Sciatic nerve (tissue), 2 donors: ENCODE measurements around the gene COL25A1. TPM values are rescaled to one million over a fixed set of nuclear protein-coding genes. Genes with fewer than 3 reads are reported as not detected.
"Not testable (repeated sequence)": the region's sequence is repeated elsewhere in the genome, so short reads cannot be mapped to it uniquely, and the experiment has no call there.

Experiments
- ATAC-seq: fragments of 200-7000 bp; cut with Tn5 transposase; one replicate; pipeline ENCODE4 v1.9.1; 2020; ENCODE audit warnings: mild to moderate bottlenecking, moderate library complexity
- DNase-seq: peaks from one replicate; pipeline ENCODE4 v3.0.0-alpha.2; 2020; ENCODE audit warnings: low spot score
- intact Hi-C: fragments of 100-400 bp; cut with DNase I; formaldehyde crosslinking; loops from one replicate; pipeline ENCODE4 v1.14.2; 2022
- total RNA-seq: library from RNA; stranded (reverse); fragmentation: NEBNext Ultra II Directional; extraction: Animal tissue kit (Norgen Biotek cat#: 25700); gene quantifications from one replicate; pipeline ENCODE4 v1.2.1, GENCODE V29; 2021
- donor health status: DM: no; HTN: no; CAD: no.
- donor health status: DM: no; HTN: no; CAD: no.

COL25A1 gene
- total RNA-seq, 1 donor from 2014 or later: 6.2 TPM

DNA sequence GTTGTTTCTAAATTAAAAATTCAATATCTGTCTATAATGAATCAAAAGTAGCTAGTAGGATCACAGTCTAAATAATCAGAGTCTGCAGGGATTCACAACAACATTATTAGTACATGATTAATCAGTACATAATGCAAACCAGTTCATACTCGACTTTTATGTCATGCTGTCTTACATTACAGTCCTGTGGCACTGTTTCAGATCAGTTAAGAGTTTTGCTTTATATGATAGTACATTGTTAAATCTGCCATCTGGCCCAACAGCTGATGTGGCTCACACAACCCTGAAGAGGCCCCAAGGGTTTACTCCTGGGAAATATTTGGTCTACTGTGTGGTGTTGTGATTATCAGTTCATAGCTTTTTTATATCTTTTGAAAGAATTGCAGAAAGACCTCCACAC is 292.5 kb downstream of the COL25A1 start:
- DNase-seq (no peak), ATAC-seq (no peak)
- intact Hi-C loops: no loop called here

DNA sequence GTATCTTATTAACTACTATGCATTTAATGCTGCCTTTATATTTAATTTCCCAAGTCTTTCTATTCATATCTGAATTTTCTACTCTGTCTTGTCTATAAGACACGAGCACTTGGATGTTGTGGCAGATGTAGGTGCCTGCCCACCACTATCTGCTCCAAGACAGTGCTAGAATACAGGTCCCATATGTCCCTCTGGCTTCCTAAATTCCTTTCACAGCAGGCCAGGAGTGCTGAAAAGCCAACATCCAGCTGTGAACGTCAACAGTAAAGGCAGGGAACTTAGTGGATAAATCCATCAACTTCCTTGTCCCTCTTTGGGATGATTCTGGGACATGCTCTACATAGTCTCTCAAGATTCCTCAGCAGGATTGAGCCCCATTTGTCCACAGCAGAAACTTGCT is 294.5 kb downstream of the COL25A1 start:
- intact Hi-C loops: no loop called here
- ATAC-seq: no peak
- DNase-seq: no peak

DNA sequence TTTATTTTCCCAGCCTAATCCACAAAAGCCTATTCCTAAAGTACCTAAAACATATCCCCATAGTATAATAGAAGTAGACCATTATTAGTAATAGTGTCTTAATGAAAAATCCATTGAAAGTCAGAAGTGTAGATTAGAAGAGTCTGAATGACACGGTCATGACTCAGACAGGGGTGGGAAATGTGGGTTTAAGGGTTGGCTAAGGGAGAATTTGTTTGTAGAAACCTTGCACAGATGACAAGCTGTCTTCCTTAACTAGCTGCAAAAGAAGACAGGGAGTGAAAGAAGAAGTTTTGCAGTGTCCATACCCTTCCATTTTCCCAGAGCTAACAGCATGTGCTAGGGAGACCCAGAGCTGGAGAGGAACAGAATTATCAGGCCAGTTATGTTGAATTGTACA is 296.9 kb downstream of the COL25A1 start:
- intact Hi-C loops: no loop called here
- ATAC-seq (no peak), DNase-seq (no peak)

DNA sequence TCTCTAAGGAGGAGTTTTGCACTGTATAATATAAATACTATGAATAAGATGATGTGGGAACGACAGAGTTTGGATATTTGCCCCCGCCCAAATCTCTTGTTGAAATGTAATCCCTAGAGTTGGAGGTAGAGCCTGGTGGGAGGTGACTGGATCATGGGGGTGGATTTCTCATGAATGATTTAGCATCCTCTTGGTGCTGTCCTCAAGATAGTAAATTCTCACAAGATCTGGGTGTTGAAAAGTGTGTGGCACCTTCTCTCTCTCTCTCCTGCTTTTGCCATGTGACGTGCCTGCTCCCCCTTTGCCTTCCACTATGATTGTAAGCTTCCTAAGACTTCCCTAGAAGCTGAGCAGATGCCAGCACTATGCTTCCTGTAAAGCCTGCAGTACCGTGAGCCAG is 298.0 kb downstream of the COL25A1 start:
- intact Hi-C loops: no loop called here
- ATAC-seq (no peak), DNase-seq (no peak)

DNA sequence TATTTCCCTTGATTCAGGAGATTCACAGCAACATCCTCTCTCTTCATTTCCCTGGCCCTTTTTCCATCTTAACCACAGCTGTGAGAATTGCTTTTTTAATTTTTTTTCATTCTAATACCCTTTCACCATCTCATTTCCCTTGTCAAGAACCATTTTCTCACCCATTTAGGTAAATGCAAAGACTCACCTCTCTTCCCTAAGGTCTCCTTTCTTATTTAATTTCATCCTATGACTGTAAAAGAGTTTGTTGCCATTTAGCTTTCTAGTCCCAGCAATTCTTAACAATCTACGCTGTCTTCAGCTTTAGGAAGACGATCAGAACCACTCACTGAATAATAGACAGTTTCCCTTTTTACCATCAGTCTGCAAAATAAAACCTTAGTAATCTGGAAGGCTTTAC is 298.5 kb downstream of the COL25A1 start:
- intact Hi-C loops: no loop called here
- no peak for ATAC-seq

DNA sequence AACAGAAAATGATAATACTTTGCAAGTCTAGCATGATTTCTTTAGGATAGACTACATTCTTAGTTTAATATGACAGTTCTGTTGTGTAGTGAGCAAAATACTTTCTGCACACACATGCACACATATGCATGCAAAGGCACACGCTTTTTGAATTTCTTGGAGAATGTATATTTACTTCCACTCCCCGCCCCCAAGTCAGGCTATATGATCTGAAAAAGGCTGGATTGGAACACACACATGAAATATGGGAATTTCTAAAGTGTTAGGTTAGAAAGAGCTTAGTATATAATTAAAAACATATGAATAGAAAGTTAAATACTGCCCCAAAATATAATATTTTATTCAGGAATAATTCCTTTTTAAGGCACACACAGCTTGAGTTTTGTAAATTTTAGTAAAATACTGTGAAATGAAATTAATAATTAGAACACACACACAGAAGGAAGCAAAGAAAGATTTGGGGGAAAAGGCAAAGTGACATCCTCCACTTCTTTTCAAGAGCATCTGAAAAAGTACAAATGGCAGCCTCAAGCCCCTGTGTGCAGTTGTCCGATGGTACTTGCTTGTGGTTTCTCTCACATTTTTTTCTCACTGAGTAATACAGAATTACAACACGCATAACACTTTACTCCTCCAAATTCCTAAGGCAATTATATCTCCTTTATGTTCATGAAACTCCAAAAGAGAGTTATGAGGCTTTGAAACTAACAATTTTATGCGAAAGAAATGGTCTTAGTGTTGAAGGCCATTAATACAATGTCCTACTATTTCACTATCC is 310.7 kb downstream of the COL25A1 start:
- ATAC-seq (no peak), DNase-seq (no peak)
- intact Hi-C loops: no loop called here

More for the DNA sequence above, 298.5 kb downstream of the COL25A1 start:
- no peak for DNase-seq

DNA sequence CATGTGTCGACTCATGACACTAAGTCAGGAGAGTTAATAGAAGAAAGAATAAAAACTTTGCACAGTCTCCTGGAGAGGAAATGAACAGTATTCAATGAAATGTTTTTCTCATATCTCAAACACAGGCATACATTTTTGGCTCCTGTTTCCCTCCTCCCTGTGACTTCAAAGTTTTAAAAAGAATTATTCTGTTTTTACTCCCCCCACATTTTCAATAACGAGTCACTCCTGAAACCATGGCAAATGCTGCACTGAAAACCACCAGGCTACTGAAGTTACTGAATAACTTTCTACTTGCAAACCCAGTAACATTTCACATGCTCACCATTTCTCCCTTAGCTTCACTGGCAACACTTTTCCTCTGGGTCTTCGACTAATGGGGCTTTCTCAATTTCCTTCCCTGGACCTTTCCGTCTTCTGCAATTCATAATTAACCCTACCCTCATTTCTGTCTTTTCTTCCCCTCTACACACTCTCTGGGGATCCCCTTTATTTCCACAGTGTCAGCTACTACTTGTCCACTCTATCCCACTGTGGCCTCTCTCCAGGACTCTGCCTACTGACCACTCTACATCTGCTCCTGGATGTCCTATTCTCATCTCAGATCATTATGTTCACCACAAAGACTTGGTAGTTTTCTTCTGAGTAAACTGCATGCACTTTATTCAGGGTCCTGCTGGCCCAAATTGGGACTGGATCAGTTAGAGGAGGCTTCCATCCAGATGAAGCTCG is 313.8 kb downstream of the COL25A1 start:
- intact Hi-C loops: no loop called here

DNA sequence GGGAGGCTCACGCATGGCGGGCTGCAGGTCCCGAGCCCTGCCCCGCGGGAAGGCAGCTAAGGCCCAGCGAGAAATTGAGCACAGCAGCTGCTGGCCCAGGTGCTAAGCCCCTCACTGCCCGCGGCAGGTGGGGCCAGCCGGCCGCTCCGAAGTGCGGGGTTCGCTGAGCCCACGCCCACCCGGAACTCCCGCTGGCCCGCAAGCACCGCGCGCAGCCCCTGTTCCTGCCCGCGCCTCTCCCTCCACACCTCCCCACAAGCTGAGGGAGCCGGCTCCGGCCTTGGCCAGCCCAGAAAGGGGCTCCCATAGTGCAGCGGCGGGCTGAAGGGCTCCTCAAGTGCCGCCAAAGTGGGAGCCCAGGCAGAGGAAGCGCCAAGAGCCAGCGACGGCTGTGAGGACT is 318.0 kb downstream of the COL25A1 start:
- intact Hi-C loops, DNase-seq, ATAC-seq: not testable (repeated sequence)

More for the DNA sequence above, 313.8 kb downstream of the COL25A1 start:
- DNase-seq (no peak), ATAC-seq (no peak)

DNA sequence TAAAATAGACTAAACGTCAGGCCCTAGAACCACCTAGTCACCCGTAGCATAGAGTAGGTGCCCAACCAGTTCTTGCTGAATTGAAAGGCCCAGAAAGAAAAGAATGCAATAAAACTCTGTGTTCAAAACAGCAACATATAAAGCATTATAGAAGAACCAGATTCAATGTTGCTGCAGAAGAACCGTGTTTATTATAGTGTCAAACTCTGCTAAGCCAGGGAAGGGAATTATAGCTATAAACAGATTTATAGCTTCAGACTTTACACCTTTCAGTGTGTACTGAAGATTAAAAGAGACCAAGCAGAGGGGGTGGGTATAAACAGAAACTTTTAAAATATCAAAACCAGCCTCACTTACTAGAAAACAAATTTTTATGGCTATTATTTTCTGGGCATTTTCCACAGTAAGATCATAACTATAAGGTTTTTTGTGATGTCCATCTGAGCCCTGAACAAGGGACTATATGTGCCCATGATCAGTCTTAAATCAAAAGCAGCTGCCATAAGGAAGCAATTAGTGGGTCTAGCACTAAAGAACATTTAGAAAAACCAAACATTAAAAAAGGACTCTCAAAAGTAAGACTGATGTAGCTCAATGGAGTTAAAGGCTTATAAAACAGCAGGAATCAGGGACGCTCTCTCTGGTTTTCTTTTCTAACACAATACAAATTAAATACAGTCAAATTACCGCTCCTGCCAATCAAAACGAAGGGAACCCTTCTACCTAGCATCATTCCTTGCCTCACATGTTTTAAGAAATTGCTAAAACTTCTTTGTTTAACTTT is 319.9 kb downstream of the COL25A1 start:
- DNase-seq (no peak), ATAC-seq (no peak)
- intact Hi-C loops: no loop called here

DNA sequence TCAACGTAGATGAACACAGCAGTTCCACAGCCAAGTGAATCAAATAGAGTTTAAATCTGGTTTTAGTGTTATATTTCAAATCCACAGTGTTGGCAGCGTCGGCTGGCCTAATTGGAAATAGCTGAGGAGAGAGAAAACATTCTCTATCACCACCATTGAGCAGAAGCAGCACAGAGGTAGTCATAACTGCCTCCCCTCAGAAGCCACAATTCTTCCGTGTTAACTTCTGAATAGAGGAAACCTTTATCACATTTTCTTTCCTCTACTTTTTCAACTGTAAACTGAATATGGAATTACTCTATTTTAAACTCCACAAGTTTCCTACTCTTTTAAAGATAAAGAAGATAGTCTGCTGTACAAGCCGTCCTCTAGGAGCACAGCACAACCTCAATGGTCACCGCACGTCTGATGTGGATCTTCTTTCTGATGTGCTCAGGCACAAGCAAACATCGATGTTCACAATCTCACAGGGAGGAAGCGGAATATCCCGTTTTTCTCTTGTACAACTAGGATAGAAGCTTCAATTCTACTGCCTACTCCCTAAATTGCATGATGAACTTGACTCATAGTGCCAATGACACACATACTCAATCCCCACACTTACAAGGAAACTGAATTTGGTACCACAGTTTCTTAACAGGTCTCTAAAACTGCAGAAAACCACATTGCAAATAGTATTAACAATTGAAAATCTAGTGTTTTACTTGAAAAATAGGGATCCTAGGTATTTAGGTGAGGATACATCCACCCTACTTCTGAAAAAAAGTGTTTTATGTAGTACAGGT is 321.8 kb downstream of the COL25A1 start:
- ATAC-seq (no peak), DNase-seq (no peak)
- intact Hi-C loops: no loop called here

DNA sequence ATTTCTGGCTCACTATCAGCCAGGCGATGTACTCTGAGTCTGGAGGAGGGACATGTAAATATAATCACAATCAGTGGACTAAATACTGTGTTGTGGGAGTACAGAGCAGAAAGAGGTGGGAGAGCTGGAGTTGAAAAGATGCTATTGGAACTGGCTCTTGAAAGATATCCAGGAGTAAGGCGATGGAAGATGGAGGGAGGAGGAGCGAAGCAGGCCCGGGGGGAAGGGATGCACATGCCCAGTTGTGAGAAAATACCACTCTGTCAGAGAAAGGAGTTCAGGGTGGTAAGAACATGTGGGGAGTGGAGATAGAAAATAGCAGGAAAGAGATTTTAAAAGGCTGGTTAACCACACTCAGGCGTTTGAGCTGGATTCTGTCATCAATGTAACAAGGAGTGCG is 322.7 kb downstream of the COL25A1 start:
- intact Hi-C loops: no loop called here
- DNase-seq: no peak
- ATAC-seq: no peak

DNA sequence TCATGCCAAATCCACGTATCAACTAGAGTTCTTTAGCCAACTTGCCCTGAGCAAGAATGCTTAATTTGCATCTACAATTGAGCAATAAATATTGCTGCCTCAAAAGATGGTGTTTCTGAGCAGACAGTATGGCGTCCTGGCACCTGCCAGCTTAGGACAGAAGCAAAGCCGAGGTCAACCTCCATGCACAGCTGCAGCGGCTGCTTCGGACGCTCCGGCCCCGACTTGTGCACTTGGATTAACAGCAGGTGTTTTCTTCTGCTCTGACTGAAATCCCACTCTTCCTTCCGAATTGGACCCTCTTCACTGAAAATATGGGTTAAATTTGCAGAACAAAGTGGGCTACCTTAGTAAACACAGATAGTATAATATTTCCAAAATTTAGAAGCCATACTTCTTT is 324.4 kb downstream of the COL25A1 start:
- intact Hi-C loops: no loop called here
- ATAC-seq (no peak), DNase-seq (no peak)

DNA sequence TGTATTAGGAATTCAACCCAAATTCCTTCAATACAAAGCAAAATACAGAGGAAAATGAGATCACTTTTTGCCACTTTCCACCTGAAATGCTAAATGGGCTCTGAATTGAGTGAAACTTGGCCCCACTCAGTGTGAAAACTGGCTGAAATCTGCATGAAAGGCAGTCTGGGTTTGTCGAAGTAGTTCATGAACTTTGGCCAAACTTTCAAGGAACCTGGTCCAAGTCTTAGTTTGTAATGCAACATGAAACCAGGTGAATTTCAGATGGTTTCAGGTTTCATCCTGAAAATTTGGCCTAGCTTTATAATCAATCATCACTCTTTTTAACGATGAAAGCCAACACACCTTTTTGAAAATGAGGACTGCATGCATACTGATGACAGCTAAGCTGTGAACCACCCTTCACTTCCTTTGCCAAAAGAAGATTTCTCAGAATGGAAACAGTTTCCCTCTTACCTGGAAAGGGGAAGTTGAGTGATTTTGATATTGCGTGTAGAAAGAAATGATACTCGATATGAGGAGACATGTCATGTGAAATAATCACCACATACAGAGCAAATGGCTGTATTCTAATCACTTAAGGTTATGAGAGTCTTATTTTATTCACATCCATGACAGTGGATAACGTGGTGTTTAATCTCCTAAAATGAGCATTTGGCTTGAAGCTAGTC is 329.7 kb downstream of the COL25A1 start:
- no peak for DNase-seq
- ATAC-seq: no peak
- intact Hi-C loops: no loop called here

DNA sequence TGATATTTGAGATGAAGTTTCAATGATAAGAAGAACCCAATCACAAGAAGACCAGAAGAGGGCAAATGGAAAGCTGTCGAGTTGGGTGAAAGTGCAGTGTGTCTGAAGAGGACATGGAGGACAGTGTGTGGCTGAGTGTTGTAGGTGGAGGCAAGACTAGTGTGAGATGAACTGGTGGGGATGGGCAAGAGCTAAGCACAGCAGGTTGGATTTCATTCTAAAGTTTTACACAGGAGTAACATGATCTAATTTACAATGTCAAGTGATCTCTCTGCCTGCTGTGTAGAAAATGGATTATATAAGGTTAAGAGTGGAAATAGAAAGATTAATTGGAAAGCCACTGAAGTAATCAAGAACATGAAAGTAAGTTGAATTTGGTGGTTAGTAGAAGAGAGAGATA is 331.0 kb downstream of the COL25A1 start:
- intact Hi-C loops: no loop called here
- ATAC-seq (no peak), DNase-seq (no peak)

DNA sequence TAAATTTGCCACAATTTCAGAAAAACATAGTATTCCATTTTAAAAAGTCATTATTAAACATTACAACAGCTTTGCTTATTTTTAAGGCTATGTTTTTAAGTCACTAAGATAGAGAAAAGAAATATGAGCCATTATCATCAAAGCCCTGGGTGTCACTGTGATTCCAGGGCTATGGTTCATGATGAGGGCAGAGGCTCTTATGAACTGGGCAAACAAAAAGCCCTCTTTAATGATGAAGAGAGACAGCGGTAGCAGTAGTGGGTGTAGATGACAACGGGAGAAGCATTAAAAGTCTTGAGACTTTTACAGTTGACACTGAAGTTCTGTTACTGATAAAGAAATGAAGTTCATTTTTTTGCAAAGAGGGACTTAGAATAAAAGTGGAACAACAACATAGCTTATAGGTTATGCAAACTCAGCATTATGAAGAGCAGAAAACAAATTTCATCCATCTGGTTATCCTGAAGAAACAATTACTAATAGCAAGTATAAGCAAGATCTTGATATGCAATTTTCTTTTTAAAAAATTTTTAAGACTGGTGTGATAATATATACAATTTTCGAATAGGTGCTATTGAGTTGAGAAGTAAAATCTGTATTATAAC is 336.9 kb downstream of the COL25A1 start:
- DNase-seq: no peak
- intact Hi-C loops: no loop called here

DNA sequence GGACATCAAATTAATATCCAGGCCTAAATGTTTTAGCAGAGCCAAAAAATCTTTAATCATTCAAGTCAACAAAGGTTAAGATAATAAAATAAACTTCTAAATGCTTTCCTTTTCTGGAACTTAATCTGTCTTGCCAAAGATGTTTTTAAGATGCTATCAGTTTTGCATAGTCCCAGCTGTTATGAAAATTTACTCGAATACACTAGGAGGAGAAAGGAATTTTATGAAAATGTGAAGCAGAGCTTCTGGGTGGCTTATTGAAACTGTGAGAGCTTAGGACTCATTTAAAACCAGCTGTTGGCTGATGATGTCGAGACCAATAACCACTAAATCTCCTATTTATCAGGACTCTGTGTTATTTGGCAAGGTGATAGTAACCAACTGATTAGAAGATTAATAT is 337.4 kb downstream of the COL25A1 start:
- intact Hi-C loops: no loop called here
- ATAC-seq (no peak), DNase-seq (no peak)

More for the DNA sequence above, 336.9 kb downstream of the COL25A1 start:
- ATAC-seq: no peak

DNA sequence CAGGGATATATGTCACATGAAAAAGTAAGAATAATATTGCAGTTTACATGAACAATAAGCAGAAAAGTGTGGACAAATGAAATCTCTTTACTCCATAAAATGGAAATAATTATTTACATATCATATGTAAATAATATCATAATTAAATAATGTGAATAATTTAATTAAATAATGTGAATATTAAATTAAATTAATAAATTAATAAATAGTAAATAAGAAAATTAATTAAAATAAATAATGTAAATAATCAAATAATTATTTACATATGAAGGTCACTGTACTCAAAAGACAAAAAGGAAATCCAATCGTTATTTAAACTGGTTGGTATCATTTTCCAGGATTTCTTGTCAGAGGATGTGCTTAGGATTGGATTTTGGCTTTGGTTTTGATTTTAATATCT is 338.5 kb downstream of the COL25A1 start:
- ATAC-seq (no peak), DNase-seq (no peak)
- intact Hi-C loops: no loop called here

DNA sequence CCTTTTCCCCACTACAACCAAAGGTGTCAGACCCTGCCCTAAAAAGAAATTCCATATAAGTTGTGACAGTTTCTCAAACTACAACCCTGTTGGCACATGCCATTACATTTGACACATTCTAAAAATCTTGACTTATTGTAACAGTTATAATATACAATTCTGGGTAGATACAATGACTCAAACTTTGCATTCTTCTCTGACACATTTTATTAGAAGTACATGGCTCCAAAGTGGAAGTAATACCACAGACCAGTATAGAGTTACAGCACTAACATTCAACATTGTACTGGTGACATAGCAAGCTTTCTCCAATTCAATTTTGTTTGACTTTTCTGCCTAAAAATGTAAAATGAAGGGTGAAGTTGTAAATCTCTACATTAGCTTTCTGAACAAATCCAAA is 343.0 kb downstream of the COL25A1 start:
- intact Hi-C loops: no loop called here
- ATAC-seq (no peak), DNase-seq (no peak)
